Lower lobe of right lung (tissue), 2 donors: ENCODE measurements around the gene MFGE8. TPM values are rescaled to one million over a fixed set of nuclear protein-coding genes. Genes with fewer than 3 reads are reported as not detected.
A peak's percentile ranks its signal among the peaks of the same experiment; 100 is the strongest.

Experiments
- ATAC-seq, 2 donors: fragments of 200-7000 bp; cut with Tn5 transposase; one replicate each; pipeline ENCODE4 v1.9.1; 2020 to 2022; ENCODE audit warnings: mild to moderate bottlenecking in 2 of 2, moderate library complexity in 2 of 2
- DNase-seq: peaks from one replicate; pipeline ENCODE4 v3.0.0-alpha.2; 2020
- H3K27ac ChIP-seq: fragments of 200-600 bp; one replicate; pipeline ENCODE4 v1.8.0; 2022
- H3K27me3 ChIP-seq: fragments of 200-600 bp; one replicate; pipeline ENCODE4 v1.8.0; 2022; ENCODE audit warnings: low read depth
- H3K36me3 ChIP-seq: fragments of 200-600 bp; one replicate; pipeline ENCODE4 v1.8.0; 2022; ENCODE audit warnings: mild to moderate bottlenecking
- H3K4me1 ChIP-seq: fragments of 200-600 bp; one replicate; pipeline ENCODE4 v1.8.0; 2022
- H3K4me3 ChIP-seq: fragments of 200-600 bp; one replicate; pipeline ENCODE4 v1.8.0; 2022; ENCODE audit warnings: mild to moderate bottlenecking
- H3K9me3 ChIP-seq: fragments of 200-600 bp; one replicate; pipeline ENCODE4 v1.8.0; 2022
- intact Hi-C: fragments of 100-400 bp; cut with DNase I; formaldehyde crosslinking; loops from one replicate; pipeline ENCODE4 v1.11.0; 2022
- total RNA-seq: library from RNA; stranded (reverse); fragmentation: NEBNext Ultra II Directional; extraction: Animal tissue kit (Norgen Biotek cat#: 25700); gene quantifications from one replicate; pipeline ENCODE4 v1.2.1, GENCODE V29; 2021
- TF ChIP-seq, protein P1 (sequence below): fragments of 200-600 bp; IDR thresholded peaks from one replicate; pipeline ENCODE4 v1.8.0; 2022; ENCODE audit warnings: antibody characterized with exemption, mild to moderate bottlenecking
- donor health status: DM: no; HTN: yes; CAD: no; lungs with severe emphysema.

MFGE8 gene
- total RNA-seq, 1 donor from 2014 or later = 125 TPM

GRCh38 chr15:88896333-88897033 is 16.7 kb downstream of the MFGE8 start:
- intact Hi-C loops = no loop called here

GRCh38 chr15:88894819-88895767 is 18.1 kb downstream of the MFGE8 start, which contains the start of gene HAPLN3:
Gene HAPLN3, minus strand, starts transcription at chr15:88895544. Its CDS starts 8,246 bp downstream, at chr15:88887298.
- ATAC-seq (peak; percentile 27 to 61), DNase-seq (no peak)
- H3K36me3 ChIP-seq = peaks cover 5% of the 10 kb centered on the region
- peak within 1 kb of the TSS; percentile 62 for H3K4me3 ChIP-seq
- peaks cover 37% of the 10 kb centered on the region for H3K4me1 ChIP-seq
- TF ChIP-seq, protein P1, sequence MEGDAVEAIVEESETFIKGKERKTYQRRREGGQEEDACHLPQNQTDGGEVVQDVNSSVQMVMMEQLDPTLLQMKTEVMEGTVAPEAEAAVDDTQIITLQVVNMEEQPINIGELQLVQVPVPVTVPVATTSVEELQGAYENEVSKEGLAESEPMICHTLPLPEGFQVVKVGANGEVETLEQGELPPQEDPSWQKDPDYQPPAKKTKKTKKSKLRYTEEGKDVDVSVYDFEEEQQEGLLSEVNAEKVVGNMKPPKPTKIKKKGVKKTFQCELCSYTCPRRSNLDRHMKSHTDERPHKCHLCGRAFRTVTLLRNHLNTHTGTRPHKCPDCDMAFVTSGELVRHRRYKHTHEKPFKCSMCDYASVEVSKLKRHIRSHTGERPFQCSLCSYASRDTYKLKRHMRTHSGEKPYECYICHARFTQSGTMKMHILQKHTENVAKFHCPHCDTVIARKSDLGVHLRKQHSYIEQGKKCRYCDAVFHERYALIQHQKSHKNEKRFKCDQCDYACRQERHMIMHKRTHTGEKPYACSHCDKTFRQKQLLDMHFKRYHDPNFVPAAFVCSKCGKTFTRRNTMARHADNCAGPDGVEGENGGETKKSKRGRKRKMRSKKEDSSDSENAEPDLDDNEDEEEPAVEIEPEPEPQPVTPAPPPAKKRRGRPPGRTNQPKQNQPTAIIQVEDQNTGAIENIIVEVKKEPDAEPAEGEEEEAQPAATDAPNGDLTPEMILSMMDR = no peak
- no peaks in the 10 kb centered on the region for H3K9me3 ChIP-seq
- intact Hi-C loops = no loop called here
- H3K27me3 ChIP-seq = peaks cover 21% of the 10 kb centered on the region
- no peak within 1 kb of the TSS for H3K27ac ChIP-seq

More at GRCh38 chr15:88896333-88897033, 16.7 kb downstream of the MFGE8 start:
- no peaks in the 10 kb centered on the region for H3K9me3 ChIP-seq
- no peak for ATAC-seq
- peaks cover 21% of the 10 kb centered on the region for H3K27me3 ChIP-seq
- no peak for DNase-seq
- H3K36me3 ChIP-seq = peaks cover 9% of the 10 kb centered on the region
- H3K4me3 ChIP-seq = no peak overlapping the region
- TF ChIP-seq, protein P1 = no peak
- H3K4me1 ChIP-seq = peaks cover 37% of the 10 kb centered on the region
- H3K27ac ChIP-seq = no peak overlapping the region

DNA sequence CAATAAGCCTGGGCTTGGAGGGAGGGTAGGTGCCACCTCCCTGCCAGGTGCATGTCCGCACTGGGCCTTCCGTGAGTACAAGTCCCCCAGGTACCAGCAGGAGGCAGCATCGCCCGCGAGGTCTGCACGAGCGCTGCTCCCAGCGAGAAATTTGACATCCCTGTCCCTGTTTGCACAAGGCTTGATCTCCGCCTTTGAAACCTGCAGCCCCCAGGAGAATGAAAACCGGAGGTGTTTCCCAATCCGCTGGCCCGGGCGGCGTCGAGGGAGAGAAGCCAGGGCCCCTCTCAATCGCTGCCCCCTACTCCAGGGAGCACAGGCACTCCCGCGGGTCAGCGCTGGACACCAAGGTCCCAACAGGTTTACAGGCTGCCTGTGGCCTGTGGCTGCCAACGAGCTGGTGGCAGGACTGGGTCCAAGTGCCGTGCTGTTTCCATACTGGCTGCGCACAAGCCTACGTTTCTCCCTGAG is 18.8 kb downstream of the MFGE8 start:
- Histone ChIP-seq H3K36me3 (peaks cover 2% of the 10 kb centered on the region), H3K9me3 (no peaks in the 10 kb centered on the region), H3K4me1 (peaks cover 37% of the 10 kb centered on the region), H3K4me3 (peak overlapping the region; percentile 62), H3K27ac (no peak overlapping the region), H3K27me3 (peaks cover 21% of the 10 kb centered on the region)
- TF ChIP-seq, protein P1 = peak; percentile 72
- intact Hi-C loops = no loop called here
- ATAC-seq = peak; percentile 57 to 67
- peak; percentile 73 for DNase-seq

DNA sequence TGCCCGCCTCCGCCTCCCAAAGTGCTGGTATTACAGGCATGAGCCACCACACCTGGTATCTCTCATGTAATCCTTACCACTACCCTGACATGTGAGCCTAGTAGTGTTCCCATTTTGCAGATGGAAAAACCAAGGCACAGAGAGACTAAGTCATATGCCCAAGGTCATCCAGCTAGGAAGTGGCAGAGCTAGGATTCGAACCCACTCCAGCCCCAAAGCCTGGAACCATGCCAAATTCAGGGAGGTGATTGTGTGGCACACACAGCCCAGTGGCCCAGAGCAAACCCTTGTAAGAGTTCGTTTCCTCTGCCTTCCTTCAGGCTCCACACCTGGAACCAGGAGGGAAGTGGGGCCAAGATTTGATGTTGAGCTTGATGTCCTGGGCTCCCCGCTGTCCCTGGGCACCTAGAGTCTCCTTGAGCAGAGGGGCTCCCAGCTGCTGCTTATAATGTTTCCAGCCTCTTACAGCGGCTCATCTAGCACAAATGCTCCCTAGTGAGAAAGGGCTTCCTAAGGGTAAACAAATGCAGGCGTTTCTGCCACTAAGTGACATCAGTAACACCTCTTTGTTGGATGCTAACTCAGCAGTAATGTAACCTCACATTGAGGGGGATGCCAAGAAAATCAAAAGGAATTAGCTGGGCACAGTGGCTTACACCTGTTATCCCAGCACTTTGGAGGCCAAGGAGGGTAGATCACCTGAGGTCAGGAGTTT is 21.5 kb downstream of the MFGE8 start:
- Histone ChIP-seq H3K27ac (no peak overlapping the region), H3K9me3 (no peaks in the 10 kb centered on the region), H3K27me3 (peaks cover 21% of the 10 kb centered on the region), H3K4me3 (no peak overlapping the region), H3K4me1 (peaks cover 25% of the 10 kb centered on the region), H3K36me3 (no peaks in the 10 kb centered on the region)
- DNase-seq = no peak
- ATAC-seq = no peak
- intact Hi-C loops = no loop called here
- TF ChIP-seq, protein P1 = no peak

GRCh38 chr15:88890495-88890894 is 22.7 kb downstream of the MFGE8 start:
- DNase-seq (no peak), ATAC-seq (no peak)
- Histone ChIP-seq H3K36me3 (no peaks in the 10 kb centered on the region), H3K27ac (no peak overlapping the region), H3K27me3 (peaks cover 21% of the 10 kb centered on the region), H3K9me3 (no peaks in the 10 kb centered on the region), H3K4me3 (no peak overlapping the region), H3K4me1 (peaks cover 16% of the 10 kb centered on the region)
- intact Hi-C loops = no loop called here
- TF ChIP-seq, protein P1 = no peak
